Measurements from ENCODE around the gene TRNP1. TPM values are rescaled to one million over a fixed set of nuclear protein-coding genes. Genes with fewer than 3 reads are reported as not detected.

TRNP1 gene
- total RNA-seq, 2 experiments from 2014 or later = 0.19 TPM; not detected in 1

DNA sequence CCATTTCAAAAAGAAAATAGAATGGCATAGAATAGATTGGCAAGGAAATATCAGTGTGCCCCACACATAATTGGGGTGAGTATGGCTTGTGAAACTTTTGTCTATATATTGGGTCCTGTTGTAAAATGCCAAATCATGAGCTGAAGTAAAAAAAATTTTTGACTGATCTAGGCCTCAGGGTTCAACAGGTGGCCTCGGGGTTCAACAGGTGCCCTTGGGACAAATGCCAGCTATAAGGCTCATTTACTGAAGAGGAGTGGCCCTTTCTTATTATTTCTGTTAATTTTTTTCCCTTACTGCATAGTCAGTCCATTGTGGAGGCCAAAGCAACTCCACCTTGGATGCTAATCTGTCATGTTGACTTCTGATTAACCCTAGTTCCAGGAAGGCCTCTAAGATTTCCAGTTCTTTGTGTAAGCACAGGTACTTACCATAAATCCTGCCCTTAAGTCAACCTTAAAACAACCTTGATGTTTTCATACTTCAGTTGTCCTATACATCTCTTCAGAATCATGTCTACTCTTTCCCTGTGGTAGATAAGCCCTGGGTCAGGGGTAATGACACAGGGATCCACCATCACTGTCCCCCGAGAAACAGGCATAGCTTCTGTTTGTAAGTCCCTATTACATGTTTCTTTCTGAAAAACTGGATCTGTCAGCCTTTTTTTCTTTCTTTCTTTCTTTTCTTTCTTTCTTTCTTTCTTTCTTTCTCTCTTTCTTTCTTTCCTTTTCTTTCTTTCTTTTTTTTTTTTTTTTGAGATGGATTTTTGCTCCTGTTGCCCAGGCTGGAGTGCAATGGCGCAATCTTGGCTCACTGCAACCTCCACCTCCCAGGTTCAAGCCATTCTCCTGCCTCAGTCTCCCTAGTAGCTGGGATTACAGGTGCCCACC, 16.6 kb upstream of the TRNP1 start:
- Histone ChIP-seq H3K4me2 (ENCODE audit: low read length) (no peak overlapping the region), H3K79me2 (ENCODE audit: insufficient read depth, low read depth, low read length) (no peaks in the 10 kb centered on the region), H3K4me3 (ENCODE audit: low read depth, low read length, poor library complexity, severe bottlenecking) (no peak overlapping the region), H3K4me1 (ENCODE audit: insufficient read depth, low read length, poor library complexity, severe bottlenecking) (no peaks in the 10 kb centered on the region), H3K9me3 (ENCODE audit: low read length) (no peaks in the 10 kb centered on the region), H3K36me3 (ENCODE audit: insufficient read depth, low read length) (no peaks in the 10 kb centered on the region), H2AFZ (ENCODE audit: low read length) (no peak overlapping the region), H4K20me1 (ENCODE audit: insufficient read depth, low read length) (no peaks in the 10 kb centered on the region), H3K27ac (ENCODE audit: low read depth, low read length, poor library complexity, severe bottlenecking) (no peak overlapping the region), H3K9me2 (ENCODE audit: insufficient read depth, low read length) (no peaks in the 10 kb centered on the region)
- no peak for DNase-seq (ENCODE audit: low spot score)
- ChIA-PET POLR2A (no interaction called here), CTCF (ENCODE audit: unreplicated experiment) (no interaction called here)
- BruUV-seq (replicated peaks) = no TSS peak
- intact Hi-C loops (cut with micrococcal nuclease; ENCODE audit: unreplicated experiment) = no loop called here
- TF ChIP-seq CTCF (conservative IDR thresholded peaks at IDR 0.05; ENCODE audit: low read length) (no peak), EZH2phosphoT487 (IDR thresholded peaks at IDR 0.05; ENCODE audit: borderline replicate concordance, low read depth, low read length) (no peak)

GRCh38 chr1:26978901-26979300, 14.6 kb upstream of the TRNP1 start:
- BruUV-seq (replicated peaks) = no TSS peak
- H2AFZ ChIP-seq (ENCODE audit: low read length) = no peak overlapping the region
- TF ChIP-seq EZH2phosphoT487 (IDR thresholded peaks at IDR 0.05; ENCODE audit: borderline replicate concordance, low read depth, low read length) (no peak), CTCF (conservative IDR thresholded peaks at IDR 0.05; ENCODE audit: low read length) (no peak)
- intact Hi-C loops (cut with micrococcal nuclease; ENCODE audit: unreplicated experiment) = no loop called here
- H3K9me3 ChIP-seq (ENCODE audit: low read length) = no peaks in the 10 kb centered on the region
- DNase-seq (ENCODE audit: low spot score) = no peak
- no peaks in the 10 kb centered on the region for H3K4me1 ChIP-seq (ENCODE audit: insufficient read depth, low read length, poor library complexity, severe bottlenecking)
- POLR2A ChIA-PET = interaction anchor here (0.9 kb wide), 1 partner anchor 42 kb away, joined by 3 read pairs; no protein-coding TSS in a partner anchor
- H3K4me2 ChIP-seq (ENCODE audit: low read length) = no peak overlapping the region
- H3K9me2 ChIP-seq (ENCODE audit: insufficient read depth, low read length) = no peaks in the 10 kb centered on the region
- no peaks in the 10 kb centered on the region for H4K20me1 ChIP-seq (ENCODE audit: insufficient read depth, low read length)
- H3K36me3 ChIP-seq (ENCODE audit: insufficient read depth, low read length) = no peaks in the 10 kb centered on the region
- CTCF ChIA-PET (ENCODE audit: unreplicated experiment) = no interaction called here
- H3K4me3 ChIP-seq (ENCODE audit: low read depth, low read length, poor library complexity, severe bottlenecking) = no peak overlapping the region
- no peaks in the 10 kb centered on the region for H3K79me2 ChIP-seq (ENCODE audit: insufficient read depth, low read depth, low read length)
- H3K27ac ChIP-seq (ENCODE audit: low read depth, low read length, poor library complexity, severe bottlenecking) = no peak overlapping the region

Measured in OCI-LY7 (cell line).